ENCODE measurements around the gene ATXN7L3B. TPM values are rescaled to one million over a fixed set of nuclear protein-coding genes. Genes with fewer than 3 reads are reported as not detected.
"Not testable (repeated sequence)": the region's sequence is repeated elsewhere in the genome, so short reads cannot be mapped to it uniquely, and the experiment has no call there.

The ATXN7L3B gene
- total RNA-seq, 1 experiment from 2014 or later: 21.1 TPM

DNA sequence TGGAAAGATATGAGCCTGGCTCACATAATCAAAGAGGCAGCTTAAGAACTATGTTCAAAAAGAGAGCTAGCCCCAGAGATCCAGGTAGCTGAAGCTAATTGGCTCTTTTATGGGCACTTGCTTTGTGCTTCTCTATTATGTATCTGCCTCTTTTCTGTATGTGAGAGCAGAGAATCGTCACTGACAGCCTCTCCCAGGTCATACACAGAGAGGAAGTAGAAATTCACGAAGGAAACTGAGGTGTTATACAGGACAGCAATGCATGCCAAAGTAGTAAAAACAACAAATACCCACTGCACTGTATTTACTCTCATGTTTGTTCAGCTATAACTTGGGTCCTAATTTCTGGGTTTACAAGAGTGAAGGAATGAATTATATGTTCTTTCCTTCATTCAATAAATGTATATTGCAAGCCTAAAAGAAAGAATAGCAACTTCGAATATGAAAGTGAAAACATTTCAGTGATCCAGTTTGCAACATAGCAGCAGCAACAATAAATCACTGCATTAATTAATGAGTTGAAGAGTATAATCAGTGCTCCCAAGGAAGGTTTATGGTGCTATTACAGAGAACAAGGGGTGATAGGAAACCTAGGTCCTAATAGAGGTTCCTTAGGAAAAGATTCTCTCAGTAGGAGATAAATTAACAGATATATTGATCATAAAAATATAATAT, 47.1 kb upstream of the ATXN7L3B start:
- ChIA-PET CTCF (no interaction called here), POLR2A (interaction anchor here (1.4 to 2.4 kb wide), 3 partner anchors 11 to 48 kb away, joined by 3 to 9 read pairs (median 4); partner anchors contain the start of gene ATXN7L3B)
- H3K9me3 Mint-ChIP-seq (ENCODE audit: unreplicated experiment): no peaks in the 10 kb centered on the region
- H3K36me3 Mint-ChIP-seq (ENCODE audit: insufficient read depth, unreplicated experiment): no peaks in the 10 kb centered on the region
- intact Hi-C loops (cut with micrococcal nuclease): no loop called here
- BruUV-seq (replicated peaks): no TSS peak
- H3K27ac Mint-ChIP-seq (ENCODE audit: low read depth, unreplicated experiment): peak overlapping the region; percentile 78
- peak; percentile 20 for DNase-seq (ENCODE audit: unreplicated experiment)
- peaks cover 12% of the 10 kb centered on the region for H3K4me1 Mint-ChIP-seq (ENCODE audit: insufficient read depth, unreplicated experiment)
- no peaks in the 10 kb centered on the region for H3K27me3 Mint-ChIP-seq (ENCODE audit: insufficient read depth, unreplicated experiment)
- TF ChIP-seq, protein P1, sequence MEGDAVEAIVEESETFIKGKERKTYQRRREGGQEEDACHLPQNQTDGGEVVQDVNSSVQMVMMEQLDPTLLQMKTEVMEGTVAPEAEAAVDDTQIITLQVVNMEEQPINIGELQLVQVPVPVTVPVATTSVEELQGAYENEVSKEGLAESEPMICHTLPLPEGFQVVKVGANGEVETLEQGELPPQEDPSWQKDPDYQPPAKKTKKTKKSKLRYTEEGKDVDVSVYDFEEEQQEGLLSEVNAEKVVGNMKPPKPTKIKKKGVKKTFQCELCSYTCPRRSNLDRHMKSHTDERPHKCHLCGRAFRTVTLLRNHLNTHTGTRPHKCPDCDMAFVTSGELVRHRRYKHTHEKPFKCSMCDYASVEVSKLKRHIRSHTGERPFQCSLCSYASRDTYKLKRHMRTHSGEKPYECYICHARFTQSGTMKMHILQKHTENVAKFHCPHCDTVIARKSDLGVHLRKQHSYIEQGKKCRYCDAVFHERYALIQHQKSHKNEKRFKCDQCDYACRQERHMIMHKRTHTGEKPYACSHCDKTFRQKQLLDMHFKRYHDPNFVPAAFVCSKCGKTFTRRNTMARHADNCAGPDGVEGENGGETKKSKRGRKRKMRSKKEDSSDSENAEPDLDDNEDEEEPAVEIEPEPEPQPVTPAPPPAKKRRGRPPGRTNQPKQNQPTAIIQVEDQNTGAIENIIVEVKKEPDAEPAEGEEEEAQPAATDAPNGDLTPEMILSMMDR (IDR thresholded peaks at IDR 0.05; ENCODE audit: unreplicated experiment): no peak
- peak overlapping the region; percentile 67 for H3K4me3 Mint-ChIP-seq (ENCODE audit: unreplicated experiment)

DNA sequence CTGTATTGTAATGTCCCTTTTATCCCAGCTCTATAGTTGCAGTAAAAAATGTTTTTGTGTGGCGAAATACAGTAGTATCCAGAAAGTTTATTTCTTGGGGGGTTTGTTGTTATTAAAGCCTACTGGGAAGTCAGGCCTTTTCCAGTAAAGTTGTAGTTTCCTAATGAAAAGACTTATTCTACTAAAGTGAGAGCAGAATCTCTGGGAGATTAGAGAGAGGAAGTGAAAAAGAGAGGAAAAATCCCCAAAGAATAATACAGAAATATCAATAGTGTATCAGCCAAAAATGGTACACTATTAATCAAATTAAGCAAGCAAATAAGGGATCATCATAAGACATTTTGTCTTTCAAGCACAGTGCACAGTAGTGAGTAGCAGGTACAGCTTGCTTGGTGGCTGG, 46.3 kb upstream of the ATXN7L3B start:
- intact Hi-C loops (cut with micrococcal nuclease): no loop called here
- H3K27ac Mint-ChIP-seq (ENCODE audit: low read depth, unreplicated experiment): peak overlapping the region; percentile 78
- POLR2A ChIA-PET: interaction anchor here (1.4 to 2.4 kb wide), 3 partner anchors 12 to 47 kb away, joined by 3 to 9 read pairs (median 4); partner anchors contain the start of gene ATXN7L3B
- BruUV-seq (replicated peaks): no TSS peak
- no peak for DNase-seq (ENCODE audit: unreplicated experiment)
- CTCF ChIA-PET: no interaction called here
- H3K27me3 Mint-ChIP-seq (ENCODE audit: insufficient read depth, unreplicated experiment): no peaks in the 10 kb centered on the region
- TF ChIP-seq, protein P1 (IDR thresholded peaks at IDR 0.05; ENCODE audit: unreplicated experiment): no peak
- H3K9me3 Mint-ChIP-seq (ENCODE audit: unreplicated experiment): no peaks in the 10 kb centered on the region
- H3K4me3 Mint-ChIP-seq (ENCODE audit: unreplicated experiment): no peak overlapping the region
- H3K4me1 Mint-ChIP-seq (ENCODE audit: insufficient read depth, unreplicated experiment): peaks cover 12% of the 10 kb centered on the region
- no peaks in the 10 kb centered on the region for H3K36me3 Mint-ChIP-seq (ENCODE audit: insufficient read depth, unreplicated experiment)

DNA sequence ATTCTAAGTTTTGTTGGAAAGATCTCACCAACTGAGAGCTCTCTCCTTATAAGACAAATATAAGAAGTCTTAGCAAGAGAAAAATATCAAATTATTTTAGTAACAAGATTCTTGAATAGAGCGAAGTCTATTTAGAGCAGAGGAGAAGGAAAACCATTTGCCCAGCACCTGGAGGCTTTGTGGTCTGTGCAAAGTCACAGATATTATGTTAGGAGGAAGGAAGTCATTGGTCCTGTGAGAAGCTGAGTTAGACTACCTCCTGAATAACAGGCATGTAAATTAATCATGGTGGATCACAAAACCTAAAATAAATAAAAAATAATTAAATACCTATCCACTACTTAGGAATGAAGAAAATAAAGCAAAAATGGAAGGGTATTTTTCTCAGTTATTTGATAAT, 38.4 kb upstream of the ATXN7L3B start:
- BruUV-seq (replicated peaks): no TSS peak
- Mint-ChIP-seq H3K27ac (ENCODE audit: low read depth, unreplicated experiment) (no peak overlapping the region), H3K36me3 (ENCODE audit: insufficient read depth, unreplicated experiment) (no peaks in the 10 kb centered on the region), H3K4me3 (ENCODE audit: unreplicated experiment) (no peak overlapping the region), H3K4me1 (ENCODE audit: insufficient read depth, unreplicated experiment) (no peaks in the 10 kb centered on the region), H3K9me3 (ENCODE audit: unreplicated experiment) (no peaks in the 10 kb centered on the region), H3K27me3 (ENCODE audit: insufficient read depth, unreplicated experiment) (no peaks in the 10 kb centered on the region)
- POLR2A ChIA-PET: interaction anchor here (0.6 kb wide), 1 partner anchor 12 kb away, joined by 3 read pairs; no protein-coding TSS in a partner anchor
- DNase-seq (ENCODE audit: unreplicated experiment): no peak
- intact Hi-C loops (cut with micrococcal nuclease): no loop called here
- CTCF ChIA-PET: interaction anchor here (0.6 kb wide), 1 partner anchor 44 kb away, joined by 3 read pairs; no protein-coding TSS in a partner anchor
- TF ChIP-seq, protein P1 (IDR thresholded peaks at IDR 0.05; ENCODE audit: unreplicated experiment): no peak

- DNase-seq (ENCODE audit: unreplicated experiment); H3K4me1 Mint-ChIP-seq (ENCODE audit: insufficient read depth, unreplicated experiment); H3K36me3 Mint-ChIP-seq (ENCODE audit: insufficient read depth, unreplicated experiment); H3K9me3 Mint-ChIP-seq (ENCODE audit: unreplicated experiment); intact Hi-C loops (cut with micrococcal nuclease); H3K27me3 Mint-ChIP-seq (ENCODE audit: insufficient read depth, unreplicated experiment); POLR2A ChIA-PET; BruUV-seq (replicated peaks); H3K4me3 Mint-ChIP-seq (ENCODE audit: unreplicated experiment); H3K27ac Mint-ChIP-seq (ENCODE audit: low read depth, unreplicated experiment): not testable (repeated sequence)
- CTCF ChIA-PET: interaction anchor here (0.5 kb wide), 1 partner anchor 92 kb away, joined by 4 read pairs; no protein-coding TSS in a partner anchor
These were observed 28.6 kb upstream of the ATXN7L3B start for GRCh38 chr12:74508873-74509657.

Measured in MCF 10A (cell line).